ENCODE data around the gene SLC4A1AP.

Gene SLC4A1AP

GRCh38 chr2:27690052-27690451, 26.4 kb downstream of the SLC4A1AP start:
- no peak overlapping the region for H4K91ac ChIP-seq (ENCODE audit: low read depth, low read length, poor library complexity)
- no peak overlapping the region for H2AK5ac ChIP-seq (ENCODE audit: low read depth, low read length)
- H3K4me1 ChIP-seq (ENCODE audit: control insufficient read depth in 2 of 2, insufficient read depth in 1 of 2, low read depth in 1 of 2, low read length in 2 of 2): no peaks in the 10 kb centered on the region
- no peak overlapping the region for H3K9ac ChIP-seq (ENCODE audit: low read depth, low read length, poor library complexity)
- no peak for DNase-seq (ENCODE audit: low spot score)
- H2BK120ac ChIP-seq (ENCODE audit: low read depth, low read length): no peak overlapping the region
- H3K18ac ChIP-seq (ENCODE audit: low read length): no peak overlapping the region
- no peak overlapping the region for H3K4me2 ChIP-seq (ENCODE audit: insufficient read depth, low read length, poor library complexity, severe bottlenecking)
- H3K79me1 ChIP-seq (ENCODE audit: low read depth, low read length): no peaks in the 10 kb centered on the region
- H3K23ac ChIP-seq (ENCODE audit: low read depth, low read length, poor library complexity): no peak overlapping the region
- no peak overlapping the region for H3K4me3 ChIP-seq (ENCODE audit: low read length in 2 of 2)
- H2BK5ac ChIP-seq (ENCODE audit: low read length): no peak overlapping the region
- H3K4ac ChIP-seq (ENCODE audit: low read length): no peak overlapping the region
- no peaks in the 10 kb centered on the region for H3K9me3 ChIP-seq (replicated peaks in 1 of 2; ENCODE audit: control insufficient read depth in 2 of 2, insufficient read depth in 1 of 2, low read depth in 1 of 2, low read length in 2 of 2)
- H2BK12ac ChIP-seq (ENCODE audit: low read length): no peak overlapping the region
- no peak overlapping the region for H4K8ac ChIP-seq (ENCODE audit: low read depth, low read length)
- H3K27me3 ChIP-seq (ENCODE audit: control insufficient read depth in 3 of 3, insufficient read depth in 3 of 3, low read depth in 1 of 3, low read length in 3 of 3): no peaks in the 10 kb centered on the region
- no peak overlapping the region for H2BK15ac ChIP-seq (ENCODE audit: low read length)
- H2AFZ ChIP-seq (ENCODE audit: low read length): no peak overlapping the region
- H3K27ac ChIP-seq (replicated peaks; ENCODE audit: low read length): no peak overlapping the region
- no peak overlapping the region for H3K14ac ChIP-seq (ENCODE audit: low read length)
- H3K36me3 ChIP-seq (replicated peaks in 1 of 2; ENCODE audit: control insufficient read depth in 2 of 2, insufficient read depth in 2 of 2, low read length in 2 of 2): peaks cover 14 to 72% of the 10 kb centered on the region in 2 donors

- Histone ChIP-seq H3K27ac (replicated peaks; ENCODE audit: low read length) (no peak overlapping the region), H2BK12ac (ENCODE audit: low read length) (no peak overlapping the region), H3K14ac (ENCODE audit: low read length) (no peak overlapping the region), H4K91ac (ENCODE audit: low read depth, low read length, poor library complexity) (no peak overlapping the region), H2BK15ac (ENCODE audit: low read length) (no peak overlapping the region), H3K4ac (ENCODE audit: low read length) (no peak overlapping the region), H3K4me3 (ENCODE audit: low read length in 2 of 2) (no peak overlapping the region), H3K4me1 (ENCODE audit: control insufficient read depth in 2 of 2, insufficient read depth in 1 of 2, low read depth in 1 of 2, low read length in 2 of 2) (peaks cover 0 to 5% of the 10 kb centered on the region in 2 donors), H3K18ac (ENCODE audit: low read length) (no peak overlapping the region), H2BK120ac (ENCODE audit: low read depth, low read length) (no peak overlapping the region), H2BK5ac (ENCODE audit: low read length) (no peak overlapping the region), H3K27me3 (ENCODE audit: control insufficient read depth in 3 of 3, insufficient read depth in 3 of 3, low read depth in 1 of 3, low read length in 3 of 3) (no peaks in the 10 kb centered on the region), H3K23ac (ENCODE audit: low read depth, low read length, poor library complexity) (no peak overlapping the region), H2AK5ac (ENCODE audit: low read depth, low read length) (no peak overlapping the region), H3K79me1 (ENCODE audit: low read depth, low read length) (no peaks in the 10 kb centered on the region), H3K9ac (ENCODE audit: low read depth, low read length, poor library complexity) (no peak overlapping the region), H2AFZ (ENCODE audit: low read length) (no peak overlapping the region), H3K36me3 (replicated peaks in 1 of 2; ENCODE audit: control insufficient read depth in 2 of 2, insufficient read depth in 2 of 2, low read length in 2 of 2) (peaks cover 6 to 41% of the 10 kb centered on the region in 2 donors), H3K9me3 (replicated peaks in 1 of 2; ENCODE audit: control insufficient read depth in 2 of 2, insufficient read depth in 1 of 2, low read depth in 1 of 2, low read length in 2 of 2) (no peaks in the 10 kb centered on the region), H4K8ac (ENCODE audit: low read depth, low read length) (no peak overlapping the region), H3K4me2 (ENCODE audit: insufficient read depth, low read length, poor library complexity, severe bottlenecking) (no peak overlapping the region)
- no CpG with 5 or more reads among the region's 1 CpG for WGBS, 2 donors (ENCODE audit: extremely low coverage in 2 of 2, insufficient read length in 2 of 2, insufficient replicate concordance in 1 of 2)
- no peak for DNase-seq (ENCODE audit: low spot score)
Observed at GRCh38 chr2:27697660-27698059, 34.0 kb downstream of the SLC4A1AP start.

DNA sequence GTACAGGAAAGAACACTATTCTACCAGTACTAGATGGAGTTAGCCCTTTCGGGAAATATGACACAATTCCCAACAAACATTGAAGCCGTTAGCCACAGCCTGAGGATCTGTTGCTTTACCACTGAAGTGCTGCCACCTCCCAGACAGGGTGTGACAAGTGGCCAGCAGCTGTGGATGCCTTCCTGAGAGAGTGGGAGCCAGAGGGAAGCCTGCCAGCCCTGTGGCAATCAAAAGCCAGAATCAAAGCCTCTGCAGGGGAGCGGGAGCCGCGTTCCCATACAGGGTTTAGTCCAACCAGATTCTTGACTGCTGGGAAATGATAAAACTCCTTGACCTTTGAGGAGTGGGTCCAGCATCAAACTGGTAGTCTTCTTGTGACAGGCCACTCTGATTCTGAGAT, 38.0 kb downstream of the SLC4A1AP start:
- no peak overlapping the region for H2BK15ac ChIP-seq (ENCODE audit: low read length)
- no peaks in the 10 kb centered on the region for H3K27me3 ChIP-seq (ENCODE audit: control insufficient read depth in 3 of 3, insufficient read depth in 3 of 3, low read depth in 1 of 3, low read length in 3 of 3)
- no peak for DNase-seq (ENCODE audit: low spot score)
- no peak overlapping the region for H3K27ac ChIP-seq (replicated peaks; ENCODE audit: low read length)
- no peaks in the 10 kb centered on the region for H3K79me1 ChIP-seq (ENCODE audit: low read depth, low read length)
- no peak overlapping the region for H3K4me2 ChIP-seq (ENCODE audit: insufficient read depth, low read length, poor library complexity, severe bottlenecking)
- H2BK120ac ChIP-seq (ENCODE audit: low read depth, low read length): no peak overlapping the region
- H3K9ac ChIP-seq (ENCODE audit: low read depth, low read length, poor library complexity): no peak overlapping the region
- H3K23ac ChIP-seq (ENCODE audit: low read depth, low read length, poor library complexity): no peak overlapping the region
- no peaks in the 10 kb centered on the region for H3K9me3 ChIP-seq (replicated peaks in 1 of 2; ENCODE audit: control insufficient read depth in 2 of 2, insufficient read depth in 1 of 2, low read depth in 1 of 2, low read length in 2 of 2)
- no peak overlapping the region for H2AK5ac ChIP-seq (ENCODE audit: low read depth, low read length)
- no peak overlapping the region for H3K14ac ChIP-seq (ENCODE audit: low read length)
- H4K91ac ChIP-seq (ENCODE audit: low read depth, low read length, poor library complexity): no peak overlapping the region
- H4K8ac ChIP-seq (ENCODE audit: low read depth, low read length): no peak overlapping the region
- H3K4me3 ChIP-seq (ENCODE audit: low read length in 2 of 2): no peak overlapping the region
- WGBS, 2 donors (ENCODE audit: extremely low coverage in 2 of 2, insufficient read length in 2 of 2, insufficient replicate concordance in 1 of 2): no CpG with 5 or more reads among the region's 5 CpGs
- no peak overlapping the region for H2BK12ac ChIP-seq (ENCODE audit: low read length)
- H3K36me3 ChIP-seq (replicated peaks in 1 of 2; ENCODE audit: control insufficient read depth in 2 of 2, insufficient read depth in 2 of 2, low read length in 2 of 2): peaks cover 0 to 7% of the 10 kb centered on the region in 2 donors
- H3K4me1 ChIP-seq (ENCODE audit: control insufficient read depth in 2 of 2, insufficient read depth in 1 of 2, low read depth in 1 of 2, low read length in 2 of 2): peaks cover 2 to 6% of the 10 kb centered on the region in 2 donors
- H2AFZ ChIP-seq (ENCODE audit: low read length): no peak overlapping the region
- no peak overlapping the region for H3K18ac ChIP-seq (ENCODE audit: low read length)
- no peak overlapping the region for H2BK5ac ChIP-seq (ENCODE audit: low read length)
- H3K4ac ChIP-seq (ENCODE audit: low read length): no peak overlapping the region

DNA sequence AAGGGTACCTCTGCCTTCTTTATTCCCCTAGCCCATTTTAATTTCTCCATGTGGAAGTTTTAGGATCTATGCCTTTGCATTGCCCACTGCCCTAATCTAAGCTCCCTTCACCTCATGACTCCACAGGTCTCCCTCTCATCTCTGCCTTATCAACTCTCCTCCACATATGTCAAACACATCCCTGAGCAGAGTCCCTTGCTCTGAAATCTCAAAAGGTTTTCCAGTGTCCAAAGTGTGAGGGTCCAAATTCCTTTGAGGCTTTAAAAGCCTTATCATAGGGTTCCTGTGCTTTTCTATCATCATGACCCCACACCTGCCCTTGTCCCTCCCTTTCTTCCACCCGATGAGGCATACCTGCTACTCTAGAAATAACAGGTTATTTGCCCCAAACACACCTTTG, 38.6 kb downstream of the SLC4A1AP start:
- Histone ChIP-seq H3K23ac (ENCODE audit: low read depth, low read length, poor library complexity) (no peak overlapping the region), H2AK5ac (ENCODE audit: low read depth, low read length) (no peak overlapping the region), H3K36me3 (replicated peaks in 1 of 2; ENCODE audit: control insufficient read depth in 2 of 2, insufficient read depth in 2 of 2, low read length in 2 of 2) (peaks cover 0 to 2% of the 10 kb centered on the region in 2 donors), H3K14ac (ENCODE audit: low read length) (no peak overlapping the region), H4K8ac (ENCODE audit: low read depth, low read length) (no peak overlapping the region), H3K27me3 (ENCODE audit: control insufficient read depth in 3 of 3, insufficient read depth in 3 of 3, low read depth in 1 of 3, low read length in 3 of 3) (no peaks in the 10 kb centered on the region), H3K9ac (ENCODE audit: low read depth, low read length, poor library complexity) (no peak overlapping the region), H3K18ac (ENCODE audit: low read length) (no peak overlapping the region), H3K79me1 (ENCODE audit: low read depth, low read length) (no peaks in the 10 kb centered on the region), H4K91ac (ENCODE audit: low read depth, low read length, poor library complexity) (no peak overlapping the region), H2BK15ac (ENCODE audit: low read length) (no peak overlapping the region), H3K4me1 (ENCODE audit: control insufficient read depth in 2 of 2, insufficient read depth in 1 of 2, low read depth in 1 of 2, low read length in 2 of 2) (peaks cover 2 to 6% of the 10 kb centered on the region in 2 donors), H2BK12ac (ENCODE audit: low read length) (no peak overlapping the region), H3K4me3 (ENCODE audit: low read length in 2 of 2) (no peak overlapping the region), H3K9me3 (replicated peaks in 1 of 2; ENCODE audit: control insufficient read depth in 2 of 2, insufficient read depth in 1 of 2, low read depth in 1 of 2, low read length in 2 of 2) (no peaks in the 10 kb centered on the region), H3K4ac (ENCODE audit: low read length) (no peak overlapping the region), H2AFZ (ENCODE audit: low read length) (no peak overlapping the region), H2BK5ac (ENCODE audit: low read length) (no peak overlapping the region), H2BK120ac (ENCODE audit: low read depth, low read length) (no peak overlapping the region), H3K4me2 (ENCODE audit: insufficient read depth, low read length, poor library complexity, severe bottlenecking) (no peak overlapping the region), H3K27ac (replicated peaks; ENCODE audit: low read length) (no peak overlapping the region)
- DNase-seq (ENCODE audit: low spot score): no peak
- WGBS, 2 donors (ENCODE audit: extremely low coverage in 2 of 2, insufficient read length in 2 of 2, insufficient replicate concordance in 1 of 2): no CpG with 5 or more reads among the region's 1 CpG

All from neuronal stem cell (in vitro differentiated cells).